EH (cell line): ENCODE data around the gene AURKAIP1.

Experiments
- DNase-seq: peaks from one replicate; pipeline ENCODE4 v3.0.0-alpha.2; 2015; ENCODE audit warnings: low read depth

AURKAIP1 gene

DNA sequence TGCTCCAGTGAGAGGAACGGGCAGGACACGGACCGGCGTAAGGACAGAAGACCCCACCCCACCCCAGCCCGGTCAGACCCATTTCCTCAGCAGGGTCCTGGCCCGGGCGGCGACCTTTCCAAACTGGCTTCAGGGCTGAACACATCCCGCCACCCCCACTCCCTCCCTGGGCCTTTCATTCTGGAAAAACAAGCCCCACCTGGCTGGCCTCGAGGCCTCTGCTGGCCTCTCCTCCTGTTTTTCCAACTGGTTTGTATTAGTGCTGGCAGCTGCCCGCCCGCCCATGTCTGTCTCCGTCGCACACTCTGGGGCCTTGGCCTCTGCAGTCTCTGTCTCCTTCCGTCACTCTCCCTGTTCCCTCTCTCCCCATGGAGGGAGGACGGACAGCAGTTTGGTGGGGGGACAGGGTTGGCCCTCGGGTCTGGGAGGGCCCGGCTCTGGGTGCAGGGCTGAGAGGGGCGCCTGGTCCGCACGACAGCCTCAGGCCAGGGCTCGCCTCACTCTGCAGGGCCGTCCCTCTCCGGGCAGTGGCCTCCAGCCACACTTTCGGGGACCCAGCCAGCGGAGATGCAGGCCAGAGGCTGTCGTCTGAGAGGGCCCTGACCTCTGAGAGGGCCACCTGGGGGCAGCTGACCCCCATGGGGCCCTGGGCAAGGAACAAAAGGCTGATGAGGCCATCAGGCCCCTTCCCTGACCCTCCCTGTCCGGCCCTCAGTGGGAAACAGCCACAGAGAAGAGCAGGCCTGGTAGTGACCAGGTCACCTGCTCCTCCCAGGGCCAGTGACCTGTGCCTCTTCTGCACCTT lies 15.1 kb downstream of the AURKAIP1 start:
- peak; percentile 89 for DNase-seq

DNA sequence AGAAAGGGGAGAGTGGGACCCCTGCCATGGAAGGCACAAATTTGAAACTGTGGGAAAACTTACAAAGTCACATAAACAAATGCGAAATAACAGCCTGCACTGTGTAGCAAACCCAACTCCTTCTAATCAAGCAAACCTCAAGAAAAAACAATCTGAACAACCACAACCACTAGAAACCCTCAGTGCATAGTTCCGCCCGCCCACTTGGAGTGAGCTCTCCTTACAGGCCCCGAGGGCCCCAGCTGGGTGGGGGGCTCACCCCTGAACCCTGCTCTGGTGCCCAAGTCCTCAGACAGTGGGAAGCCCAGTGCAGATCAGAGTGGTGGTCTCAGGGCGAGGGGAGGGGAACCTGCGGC lies 15.7 kb downstream of the AURKAIP1 start:
- peak; percentile 82 for DNase-seq

DNA sequence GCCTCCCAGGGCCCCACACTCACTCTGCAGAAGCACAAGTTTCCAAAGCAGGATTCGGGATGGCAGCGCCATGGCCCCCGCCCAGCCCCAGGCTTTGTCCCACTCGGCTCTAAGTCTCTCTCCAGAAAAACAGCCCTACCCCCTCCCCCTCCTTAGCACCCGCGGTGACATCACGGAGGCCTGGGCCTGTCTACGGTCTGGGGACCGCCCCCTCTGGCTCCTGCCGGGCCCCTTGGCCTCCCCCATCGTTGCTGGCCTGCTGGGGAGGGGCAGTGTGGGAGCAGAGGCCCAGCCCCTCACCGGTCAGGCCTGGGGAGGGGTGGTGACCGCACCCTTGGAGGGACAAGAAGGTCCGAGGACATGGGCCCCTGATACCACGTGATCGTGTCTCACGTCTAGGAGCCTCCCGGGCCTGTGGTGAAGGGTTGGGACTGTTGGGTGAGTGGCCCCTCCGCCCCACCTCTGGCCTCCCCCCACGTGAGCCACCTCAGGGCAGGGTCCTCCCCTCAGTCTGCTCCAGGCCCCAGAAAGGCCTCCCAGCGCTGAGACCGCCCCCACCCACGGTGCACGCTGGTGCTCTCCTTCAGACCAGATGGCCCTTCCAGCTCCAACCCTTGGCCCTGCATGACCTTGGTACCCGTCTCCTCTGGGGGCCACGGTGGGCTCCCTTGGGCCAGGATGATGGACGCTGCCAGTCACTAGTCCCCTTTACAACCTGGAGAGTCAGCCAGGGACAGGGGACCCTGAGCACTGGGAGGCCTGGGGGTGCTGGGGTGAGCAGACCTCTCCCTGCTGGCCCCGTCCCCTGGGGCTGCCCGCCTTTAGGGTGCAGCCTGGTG lies 16.4 kb downstream of the AURKAIP1 start, which contains the start of gene MXRA8:
Gene MXRA8, minus strand, starts transcription at position 123 of the 839 bp plus-strand sequence. Its CDS starts 51 bp downstream, at position 72.
- DNase-seq = peak; percentile 94

DNA sequence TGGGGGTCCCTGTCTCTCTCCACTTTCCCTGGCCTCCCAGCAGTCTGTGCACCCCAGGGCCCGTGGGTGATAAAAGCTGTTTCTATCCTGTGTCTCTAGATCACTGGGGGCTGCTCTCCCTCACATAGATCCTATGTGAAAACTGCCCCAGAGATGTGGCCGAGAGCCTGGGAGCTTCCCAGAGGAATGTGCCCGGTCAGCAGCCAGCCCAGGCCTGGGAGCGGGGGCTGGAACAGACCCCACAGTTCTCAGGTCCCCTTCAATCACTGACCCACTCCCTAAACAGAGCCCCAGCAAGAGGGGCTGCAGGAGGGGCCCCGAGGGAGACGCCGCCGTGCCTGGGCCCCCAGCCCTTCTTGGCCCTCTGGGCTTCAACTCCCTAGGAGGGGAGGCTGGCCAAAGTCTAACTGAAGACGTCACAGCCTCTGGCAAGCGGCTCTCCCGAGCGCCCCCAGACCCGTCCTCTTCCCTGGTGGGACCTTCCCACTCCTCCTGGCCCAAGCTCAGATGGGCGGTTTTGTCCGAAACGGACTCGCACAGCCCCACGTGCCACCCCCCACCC lies 17.1 kb downstream of the AURKAIP1 start:
- DNase-seq = peak; percentile 54

GRCh38 chr1:1356796-1357401 lies 18.1 kb downstream of the AURKAIP1 start:
- DNase-seq = peak; percentile 62

- DNase-seq = no peak
Observed at GRCh38 chr1:1356166-1356795, 18.7 kb downstream of the AURKAIP1 start.

- peak; percentile 61 for DNase-seq
Observed at GRCh38 chr1:1355416-1355815, 19.6 kb downstream of the AURKAIP1 start.

GRCh38 chr1:1354271-1355247 lies 20.4 kb downstream of the AURKAIP1 start:
- DNase-seq = no peak

- DNase-seq = no peak
Observed at GRCh38 chr1:1353389-1354151, 21.4 kb downstream of the AURKAIP1 start.

DNA sequence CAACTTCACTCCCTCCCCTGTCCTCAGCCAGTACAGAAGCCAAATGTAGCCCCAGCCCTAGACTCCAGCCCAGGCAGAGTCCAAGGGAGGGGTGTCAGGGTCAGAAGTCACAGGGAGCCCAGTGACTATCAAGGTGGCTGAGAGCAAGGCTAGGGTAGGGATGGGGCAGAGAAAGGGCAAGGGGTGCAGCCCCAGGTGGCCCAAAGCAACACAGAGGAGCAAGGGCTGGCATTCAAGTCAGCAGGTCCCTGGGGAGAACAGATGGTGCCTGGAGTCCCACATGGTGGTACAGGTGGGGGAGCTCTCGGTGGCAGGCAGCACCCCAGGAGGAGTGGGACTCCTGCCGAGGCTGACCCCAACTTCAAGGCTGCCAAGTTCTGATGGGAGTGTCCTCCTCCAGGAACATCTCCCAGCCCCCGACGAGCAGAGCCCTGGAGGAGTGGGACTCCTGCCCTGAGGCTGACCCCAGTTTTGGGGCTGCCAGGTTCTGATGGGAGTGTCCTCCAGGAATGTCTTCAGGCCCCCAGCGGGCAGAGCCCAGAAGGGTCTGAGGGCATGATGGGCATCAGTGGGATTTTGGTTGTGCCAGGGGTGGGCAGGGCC lies 22.1 kb downstream of the AURKAIP1 start:
- no peak for DNase-seq

DNA sequence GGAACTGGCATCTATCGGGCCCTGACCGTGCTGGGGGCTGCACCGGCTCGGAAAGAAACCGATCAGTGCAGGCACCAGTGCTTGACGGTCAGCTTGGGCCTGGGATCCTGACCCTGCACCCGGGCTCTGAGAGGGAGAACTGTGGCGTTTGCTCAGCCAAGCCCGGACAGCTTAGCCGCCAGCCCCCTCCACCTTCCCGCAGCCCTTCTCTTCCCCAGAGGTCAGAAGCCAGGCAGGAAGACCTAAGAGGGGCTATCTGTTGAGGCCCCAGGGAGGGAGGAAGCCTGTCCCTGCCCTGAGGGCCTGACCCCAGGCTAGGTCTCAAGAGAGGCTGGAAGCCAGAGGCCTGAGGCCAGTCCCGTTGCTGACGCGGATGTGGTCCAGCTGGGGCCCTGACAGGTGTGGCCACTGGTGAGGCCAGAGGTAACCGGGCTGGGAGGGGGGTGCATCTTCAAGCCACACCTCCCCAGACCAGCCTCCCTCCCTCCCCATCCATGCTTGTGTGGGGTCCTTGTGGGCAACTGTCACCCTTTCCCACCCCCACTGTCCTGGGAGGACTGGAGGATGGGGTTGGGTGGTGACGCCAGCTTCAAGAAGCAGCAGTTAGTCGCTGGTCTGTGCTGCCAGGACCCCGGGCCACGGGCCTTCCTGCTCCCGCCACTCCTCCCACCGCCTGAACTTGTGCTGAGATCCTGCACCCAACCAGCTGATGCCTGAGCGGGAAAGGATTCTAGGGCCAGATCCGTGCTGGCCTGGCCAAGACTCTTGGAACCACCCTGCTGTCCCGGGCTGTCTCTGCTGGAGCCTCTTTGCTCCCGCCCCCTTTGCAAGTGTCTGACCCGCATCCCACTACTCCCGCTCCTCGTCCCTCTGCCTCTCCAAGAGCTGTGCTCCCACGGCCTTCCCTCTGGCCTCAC lies 23.2 kb downstream of the AURKAIP1 start:
- DNase-seq = peak; percentile 61

- peak; percentile 80 for DNase-seq
Observed at GRCh38 chr1:1349256-1350012, 25.6 kb downstream of the AURKAIP1 start, which contains the start of gene DVL1. TSS of gene DVL1 (minus strand) at chr1:1349418. CDS start at chr1:1349065, 353 bp downstream.

DNA sequence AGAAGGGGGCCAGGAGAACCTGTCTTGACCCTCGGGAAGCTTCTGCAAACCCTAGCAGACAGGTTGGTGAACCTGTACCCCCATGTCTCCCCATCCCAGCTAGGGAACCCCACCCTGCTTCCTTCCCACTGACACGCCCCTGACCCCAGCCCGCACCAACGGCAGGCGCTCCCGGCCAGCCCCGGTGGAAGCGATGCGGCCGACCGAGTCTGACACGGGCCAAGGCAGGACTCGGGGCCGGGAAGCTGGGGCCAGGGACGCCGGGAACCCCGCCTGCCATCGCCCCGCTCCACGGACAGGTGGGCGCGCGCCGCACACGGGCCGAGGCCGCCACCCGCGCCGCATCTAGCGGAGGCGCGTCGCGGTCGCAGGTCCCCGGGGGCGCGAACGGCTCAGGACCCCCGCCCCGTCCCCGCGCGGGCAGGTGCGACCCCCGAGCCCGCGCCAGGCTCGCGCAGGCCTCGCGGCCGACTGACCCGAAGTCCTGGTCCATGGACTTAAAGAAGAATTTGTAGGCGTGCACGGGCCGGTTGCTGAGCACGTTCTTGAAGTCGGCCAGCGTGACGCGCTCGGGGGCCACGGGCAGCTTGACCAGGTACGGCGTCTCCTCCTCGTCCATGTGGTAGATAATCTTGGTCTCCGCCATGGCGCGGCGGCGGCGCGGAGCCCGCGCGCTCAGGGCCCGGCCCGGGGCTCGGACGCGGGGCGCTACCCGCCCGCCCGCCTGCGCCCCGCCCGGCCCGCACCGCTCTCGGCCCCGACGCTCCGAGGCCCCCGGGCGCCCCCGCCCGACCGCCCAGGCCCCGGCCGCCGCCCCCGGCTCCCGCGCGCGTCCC lies 26.4 kb downstream of the AURKAIP1 start:
- peak; percentile 47 for DNase-seq

DNA sequence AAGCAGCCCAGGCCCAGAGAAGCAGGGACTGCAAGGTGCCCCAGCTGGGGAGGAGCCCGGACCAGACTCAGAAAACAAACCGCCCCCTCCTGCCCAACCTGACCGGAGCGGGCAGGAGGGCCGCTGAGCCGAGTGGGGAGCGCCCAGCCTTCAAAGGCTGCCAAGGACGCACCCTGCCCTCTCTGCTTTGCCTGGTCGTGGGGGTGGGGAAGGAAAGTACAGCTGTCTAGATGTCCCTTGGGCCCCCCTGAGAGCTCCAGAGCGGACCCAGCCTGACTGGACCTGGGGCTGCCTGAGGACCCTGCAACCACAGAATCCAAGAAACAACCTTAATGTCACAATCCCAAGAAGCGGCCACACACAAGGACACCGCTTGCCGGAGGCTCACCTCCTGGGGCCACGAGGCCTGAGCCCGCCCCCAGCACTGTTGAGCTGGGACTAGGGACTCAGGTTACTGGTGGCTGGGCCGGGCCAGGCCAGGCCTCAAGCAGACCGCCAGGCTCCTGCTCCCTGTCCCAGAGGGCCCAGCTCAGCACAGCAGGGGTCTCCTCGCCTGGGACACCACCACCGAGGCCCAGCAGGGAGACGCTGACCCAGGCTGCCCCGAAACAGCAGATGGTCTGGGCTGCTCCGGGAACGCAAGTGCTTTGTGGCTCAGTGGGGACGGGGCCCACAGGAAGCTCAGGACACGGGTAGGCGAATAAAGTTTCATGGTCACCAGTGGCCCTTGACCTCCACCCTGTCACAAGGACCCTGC lies 27.2 kb downstream of the AURKAIP1 start:
- peak; percentile 66 for DNase-seq

DNA sequence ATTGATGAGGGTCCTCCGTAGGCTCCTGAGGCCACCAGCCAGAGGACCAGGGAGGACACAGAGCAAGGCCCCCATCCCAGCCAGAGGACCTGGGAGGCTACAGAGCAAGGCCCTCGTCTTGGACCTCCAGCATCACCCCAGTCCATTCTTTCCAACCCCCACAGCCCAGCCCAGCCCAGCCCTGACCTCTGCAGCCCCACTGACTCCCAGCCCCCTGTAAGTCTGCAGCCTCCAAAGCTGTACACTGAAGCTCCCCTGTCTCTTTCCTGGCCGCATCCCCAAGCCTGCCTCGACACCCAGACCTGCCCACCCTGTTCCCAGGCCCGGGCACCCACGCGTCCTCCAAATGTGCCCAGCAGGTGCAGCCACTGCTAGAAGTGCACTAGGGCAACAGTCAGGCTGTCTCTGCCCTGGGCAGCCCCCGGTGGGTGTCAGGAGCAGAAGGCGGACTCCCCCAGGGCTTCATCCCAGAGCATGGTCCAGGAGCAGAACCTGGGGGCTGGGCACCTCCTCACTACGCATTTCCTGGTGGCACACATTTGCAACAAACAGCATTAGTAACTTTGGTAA lies 27.9 kb downstream of the AURKAIP1 start:
- no peak for DNase-seq
